HepG2 (cell line): Measurements from ENCODE around the gene PHACTR1. TPM values are rescaled to one million over a fixed set of nuclear protein-coding genes. Genes with fewer than 3 reads are reported as not detected.

Experiments used
- ATAC-seq: fragments of 200-7000 bp; cut with Tn5 transposase; 3 replicates; pipeline ENCODE4 v1.9.1; 2020; ENCODE audit warnings: mild to moderate bottlenecking, moderate library complexity
- BruUV-seq: library from RNA; stranded (reverse); fragments of 400-500 nt; replicated peaks from 2 replicates; lab custom pipeline; 2021; lab: Mats Ljungman, UMichigan
- CTCF ChIA-PET: fragments of 300-600 bp; formaldehyde crosslinking; extraction: SDS; loops from one replicate; lab custom pipeline; 2021; ENCODE audit warnings: low total read pairs, inconsistent platforms, low intra/inter-chr PET ratio; lab: Yijun Ruan, JAX
- POLR2A ChIA-PET: fragments of 350-600 bp; sonication (Branson Sonifier 250); formaldehyde crosslinking; loops from one replicate; lab custom pipeline; 2020; ENCODE audit warnings: antibody characterized with exemption, inconsistent platforms; lab: Yijun Ruan, JAX
- DNase-seq: peaks from one replicate; pipeline ENCODE4 v3.0.0-alpha.2; 2015; ENCODE audit warnings: low spot score
- FAIRE-seq: peaks from 3 replicates; lab custom pipeline; 2011; peaks lifted over from hg19 to GRCh38; lab: Jason Lieb, UNC
- H2AFZ ChIP-seq: one replicate; pipeline ENCODE4 v1.6.1; 2011; ENCODE audit warnings: low read length, inconsistent platforms
- H3K27ac ChIP-seq: fragments of 300-600 bp; 3 replicates; pipeline ENCODE4 v1.8.0; 2011; ENCODE audit warnings: mixed run types, mild to moderate bottlenecking, mixed read lengths, low read length, inconsistent platforms; ENCODE audit not compliant: insufficient read depth; ENCODE audit errors: extremely low read length
- H3K27me3 ChIP-seq, 2 experiments: fragments of 200-600 bp in 1 of 2; 2 replicates in 1 of 2; 3 replicates in 1 of 2; pipeline versions ENCODE4 v1.6.0 to v1.8.0; 2011; ENCODE audit warnings: low read length in 2 of 2, mild to moderate bottlenecking in 2 of 2, moderate library complexity in 2 of 2, inconsistent platforms in 1 of 2; ENCODE audit not compliant: insufficient read depth in 2 of 2, control insufficient read depth in 1 of 2
- H3K36me3 ChIP-seq, 2 experiments: fragments of 200-600 bp in 1 of 2; replicated peaks in 1 of 2; 2 replicates in 1 of 2; 3 replicates in 1 of 2; pipeline versions ENCODE4 v1.5.1 to v1.8.0; 2011; ENCODE audit warnings: low read length in 2 of 2, inconsistent platforms in 1 of 2; ENCODE audit not compliant: insufficient read depth in 2 of 2, control insufficient read depth in 1 of 2
- H3K4me1 ChIP-seq: 2 replicates; pipeline ENCODE4 v1.5.1; 2012; ENCODE audit warnings: low read length, inconsistent platforms; ENCODE audit not compliant: insufficient read depth
- H3K4me2 ChIP-seq: 2 replicates; pipeline ENCODE4 v1.6.0; 2011; ENCODE audit warnings: low read depth, low read length, inconsistent platforms
- H3K4me3 ChIP-seq, 3 experiments: fragments of 200-600 bp in 1 of 3; sonication (generic), shearing (Covaris generic) in 1 of 3; replicated peaks in 1 of 3; 2 replicates each; pipeline ENCODE4 v1.5.1; 2011 to 2016; ENCODE audit warnings: low read length in 3 of 3, inconsistent platforms in 2 of 3, low read depth in 2 of 3, mild to moderate bottlenecking in 2 of 3, control low read depth in 1 of 3, mixed read lengths in 1 of 3; ENCODE audit not compliant: insufficient read depth in 1 of 3
- H3K79me2 ChIP-seq: one replicate; pipeline ENCODE4 v1.6.1; 2011; ENCODE audit warnings: low read length, inconsistent platforms; ENCODE audit not compliant: insufficient read depth
- H3K9ac ChIP-seq: 2 replicates; pipeline ENCODE4 v1.6.0; 2011; ENCODE audit warnings: mild to moderate bottlenecking, low read depth, low read length, inconsistent platforms; ENCODE audit not compliant: insufficient read depth
- H3K9me3 ChIP-seq: 2 replicates; pipeline ENCODE4 v1.5.1; 2012; ENCODE audit warnings: mild to moderate bottlenecking, low read length
- H4K20me1 ChIP-seq: 2 replicates; pipeline ENCODE4 v1.6.0; 2011; ENCODE audit warnings: inconsistent platforms, mild to moderate bottlenecking, low read length, moderate library complexity; ENCODE audit not compliant: insufficient read depth
- BCL6 ChIP-seq: IDR thresholded peaks from 2 replicates; pipeline ENCODE4 v1.6.1; 2016; ENCODE audit warnings: missing genetic modification reagents, missing compliant biosample characterization
- SMAD3 ChIP-seq: sonication (generic); formaldehyde crosslinking; IDR thresholded peaks from 2 replicates; pipeline ENCODE4 v1.4.0; 2020; ENCODE audit warnings: missing genetic modification reagents
- SRF ChIP-seq: IDR thresholded peaks from 2 replicates; pipeline ENCODE4 v1.6.1; 2011; ENCODE audit warnings: mild to moderate bottlenecking, low read depth, low read length, moderate library complexity
- ZKSCAN8 ChIP-seq: IDR thresholded peaks from 2 replicates; pipeline ENCODE4 v1.6.1; 2016; ENCODE audit warnings: borderline replicate concordance, missing genetic modification reagents, missing compliant biosample characterization
- ZNF136 ChIP-seq: sonication (generic); formaldehyde crosslinking; IDR thresholded peaks from 2 replicates; pipeline ENCODE4 v1.8.1; 2022; ENCODE audit warnings: low read depth, mild to moderate bottlenecking, moderate library complexity, missing genetic modification reagents
- ZNF609 ChIP-seq: sonication (generic); formaldehyde crosslinking; IDR thresholded peaks from 2 replicates; pipeline ENCODE4 v1.4.0; 2020; ENCODE audit warnings: mild to moderate bottlenecking, missing genetic modification reagents, borderline replicate concordance
- ZNF614 ChIP-seq: IDR thresholded peaks from 2 replicates; pipeline ENCODE4 v1.6.1; 2018; ENCODE audit warnings: missing biosample characterization, missing genetic modification reagents, inconsistent platforms, borderline replicate concordance
- WGBS: methylation state at CpG from one replicate; pipeline ENCODE4 v1.1.6; 2017; ENCODE audit warnings: low lambda C conversion rate; 5-methylcytosine and 5-hydroxymethylcytosine counted together
- in situ Hi-C: cut with HindIII; loops from 2 replicates; pipeline ENCODE4 v1.10.0; 2017; ENCODE audit warnings: low pct_unique_long_range_greater_than_20kb; ENCODE audit not compliant: extremely low pct_ligation_motif_present
- intact Hi-C: fragments of 100-400 bp; cut with micrococcal nuclease; formaldehyde crosslinking; loops from one replicate; pipeline ENCODE4 v1.10.0; 2022; ENCODE audit not compliant: unreplicated experiment
- polyA plus RNA-seq, 8 experiments: library from polyadenylated mRNA; depleted of rRNA in 3 of 8; stranded (reverse) in 7 of 8; unstranded in 1 of 8; fragments of >200 nt; fragmentation: Illumina TruSeq in 4 of 8; extraction: Trizol in 4 of 8; gene quantifications; 2 replicates each; pipeline versions ENCODE4 v1.2.1 to v1.2.3, GENCODE V29; 2011 to 2016; ENCODE audit warnings: low read depth in 4 of 8, missing spikeins in 1 of 8, mixed read lengths in 1 of 8; ENCODE audit not compliant: insufficient read depth in 1 of 8
- total RNA-seq, 5 experiments: library from RNA; depleted of rRNA; stranded (reverse); fragments of >200 nt; fragmentation: Illumina TruSeq; extraction: Trizol; gene quantifications; 2 replicates each; pipeline ENCODE4 v1.2.3, GENCODE V29; 2016; ENCODE audit warnings: low read depth in 1 of 5

Gene PHACTR1
- total and polyA plus RNA-seq, 2 of the 13 experiments (the other 11 are each of a cell fraction or from before 2014, with no cell fraction given): 0.09 TPM; not detected in 1

DNA sequence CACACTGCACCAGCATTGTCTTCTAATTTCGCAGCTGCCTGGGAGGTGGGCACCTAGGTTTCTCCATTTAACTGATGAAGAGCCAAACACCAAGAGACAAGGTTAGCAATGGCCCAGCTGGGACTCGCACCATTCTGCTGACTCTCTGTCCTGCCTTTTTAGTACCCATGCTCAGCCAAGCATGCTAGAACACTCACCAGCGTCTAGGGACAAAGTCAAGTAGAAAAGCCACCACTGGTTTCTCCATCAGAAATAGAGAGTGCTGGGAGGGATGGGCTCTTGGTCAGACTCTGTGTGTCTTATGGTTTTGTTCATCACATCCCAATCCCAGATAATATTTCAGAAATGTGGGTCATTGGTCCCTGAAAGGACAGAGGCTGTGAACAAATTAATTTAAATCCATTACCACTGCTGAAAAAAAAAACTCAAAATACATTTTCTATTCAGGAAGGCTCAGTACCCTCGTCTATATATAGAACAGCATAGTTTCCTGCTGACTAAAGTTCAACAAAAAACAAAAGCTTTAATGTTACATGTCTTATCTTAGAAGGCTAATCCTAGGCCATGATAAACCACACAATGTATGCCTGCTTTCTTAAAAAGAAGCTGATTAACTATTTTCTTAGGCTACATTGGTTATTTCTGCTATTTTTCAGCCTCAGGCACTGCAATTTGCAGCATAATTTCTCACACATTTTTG, 500.8 kb downstream of the PHACTR1 start:
- in situ Hi-C loops (no loop called here), intact Hi-C loops (no loop called here)
- Histone ChIP-seq H3K36me3 (no peaks in the 10 kb centered on the region), H3K9me3 (no peaks in the 10 kb centered on the region), H4K20me1 (no peaks in the 10 kb centered on the region), H3K4me3 (no peak overlapping the region), H3K27ac (no peak overlapping the region), H3K9ac (no peak overlapping the region), H2AFZ (no peak overlapping the region), H3K4me2 (peak overlapping the region; percentile 33; the same call in 1 of the 2 replicates), H3K27me3 (peaks cover 0 to 22% of the 10 kb centered on the region in 2 experiments; a peak in 4 of 5 replicates), H3K4me1 (peaks cover 15% of the 10 kb centered on the region), H3K79me2 (no peaks in the 10 kb centered on the region)
- FAIRE-seq (no peak), ATAC-seq (no peak), DNase-seq (peak; percentile 17)
- POLR2A ChIA-PET: interaction anchor here (0.9 kb wide), 1 partner anchor 114 kb away, joined by 3 read pairs; no protein-coding TSS in a partner anchor
- CTCF ChIA-PET: no interaction called here
- TF ChIP-seq ZNF614: no peak
- TF ChIP-seq ZNF136: no peak
- TF ChIP-seq SRF: no peak
- no peak for TF ChIP-seq ZKSCAN8
- TF ChIP-seq ZNF609 (CRISPR knock-in tag): no peak
- TF ChIP-seq SMAD3 (CRISPR knock-in tag): no peak
- TF ChIP-seq BCL6 (CRISPR knock-in tag): 0 out of 2 replicates have a peak, but pooled peaks have one; percentile 25
- no TSS peak for BruUV-seq
- 34% methylated on average over 4 of the region's 4 CpGs for WGBS
